NT2/D1 (cell line): ENCODE measurements around the gene GSN.

Experiments used
- DNase-seq: peaks from one replicate; pipeline ENCODE4 v3.0.0-alpha.2; 2011; ENCODE audit warnings: low read depth, low spot score
- H3K27me3 ChIP-seq: 2 replicates; pipeline ENCODE4 v1.6.0; 2011; ENCODE audit warnings: mild to moderate bottlenecking; ENCODE audit not compliant: insufficient read length, insufficient read depth
- H3K36me3 ChIP-seq: 2 replicates; pipeline ENCODE4 v1.6.1; 2011; ENCODE audit warnings: mild to moderate bottlenecking, low read length, mixed read lengths; ENCODE audit not compliant: insufficient read depth, insufficient read length
- H3K4me1 ChIP-seq: 2 replicates; pipeline ENCODE4 v1.5.1; 2011; ENCODE audit not compliant: insufficient read depth, insufficient read length
- H3K4me3 ChIP-seq: 2 replicates; pipeline ENCODE4 v1.5.1; 2011; ENCODE audit warnings: low read depth; ENCODE audit not compliant: insufficient read length
- H3K9ac ChIP-seq: 2 replicates; pipeline ENCODE4 v1.6.0; 2011; ENCODE audit warnings: low read depth; ENCODE audit not compliant: insufficient read length
- H3K9me3 ChIP-seq: 2 replicates; pipeline ENCODE4 v1.5.1; 2011; ENCODE audit warnings: mild to moderate bottlenecking, low read length; ENCODE audit not compliant: insufficient read depth
- SUZ12 ChIP-seq: IDR thresholded peaks from 2 replicates; pipeline ENCODE4 v1.6.1; 2011; ENCODE audit not compliant: insufficient read length, insufficient read depth; ENCODE audit errors: extremely low read depth
- YY1 ChIP-seq: IDR thresholded peaks from 2 replicates; pipeline ENCODE4 v1.6.1; 2011; ENCODE audit not compliant: insufficient read length, insufficient read depth
- ZNF274 ChIP-seq: IDR thresholded peaks from 2 replicates; pipeline ENCODE4 v1.6.1; 2011; ENCODE audit warnings: mild to moderate bottlenecking, low read depth, low read length

The GSN gene

DNA sequence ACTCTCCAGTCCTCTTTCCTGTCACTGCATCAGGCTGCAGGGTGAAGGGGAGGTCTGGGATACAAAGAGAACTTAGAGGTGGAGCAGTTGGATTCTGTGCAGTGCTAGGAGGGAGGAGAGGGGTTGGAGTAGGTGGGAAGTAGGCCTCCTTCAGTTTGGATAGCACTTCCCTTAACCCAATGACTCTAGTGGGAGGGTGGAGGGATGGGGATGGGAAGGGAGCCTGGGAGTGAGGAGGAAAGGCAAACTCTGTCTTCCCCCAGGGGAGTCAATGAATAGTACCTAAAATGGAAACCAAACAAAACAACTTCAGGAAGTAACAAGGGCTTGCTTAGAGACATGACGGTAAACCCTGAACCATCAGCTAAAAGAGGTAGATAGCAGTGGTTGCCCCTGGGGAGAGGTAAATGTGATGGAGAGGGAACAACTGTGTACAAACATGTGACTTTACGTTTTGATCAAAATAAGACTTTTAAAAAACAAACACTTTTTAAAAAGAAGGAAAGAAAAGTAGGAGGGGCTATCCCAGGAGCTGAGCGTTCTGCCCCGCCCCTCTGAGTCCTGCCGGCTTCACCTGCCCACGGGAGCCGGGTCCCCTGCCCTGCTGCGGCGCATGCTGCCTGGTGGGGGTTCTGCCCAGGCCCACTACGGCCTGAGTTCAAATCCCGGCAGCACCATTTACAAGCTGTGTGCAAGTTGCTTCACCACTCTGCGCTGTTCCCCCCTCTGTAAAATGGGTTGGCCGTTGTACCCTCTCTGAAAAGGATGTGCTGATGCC, 30.9 kb downstream of the GSN start:
- no peak overlapping the region for H3K9ac ChIP-seq
- no peak for DNase-seq

DNA sequence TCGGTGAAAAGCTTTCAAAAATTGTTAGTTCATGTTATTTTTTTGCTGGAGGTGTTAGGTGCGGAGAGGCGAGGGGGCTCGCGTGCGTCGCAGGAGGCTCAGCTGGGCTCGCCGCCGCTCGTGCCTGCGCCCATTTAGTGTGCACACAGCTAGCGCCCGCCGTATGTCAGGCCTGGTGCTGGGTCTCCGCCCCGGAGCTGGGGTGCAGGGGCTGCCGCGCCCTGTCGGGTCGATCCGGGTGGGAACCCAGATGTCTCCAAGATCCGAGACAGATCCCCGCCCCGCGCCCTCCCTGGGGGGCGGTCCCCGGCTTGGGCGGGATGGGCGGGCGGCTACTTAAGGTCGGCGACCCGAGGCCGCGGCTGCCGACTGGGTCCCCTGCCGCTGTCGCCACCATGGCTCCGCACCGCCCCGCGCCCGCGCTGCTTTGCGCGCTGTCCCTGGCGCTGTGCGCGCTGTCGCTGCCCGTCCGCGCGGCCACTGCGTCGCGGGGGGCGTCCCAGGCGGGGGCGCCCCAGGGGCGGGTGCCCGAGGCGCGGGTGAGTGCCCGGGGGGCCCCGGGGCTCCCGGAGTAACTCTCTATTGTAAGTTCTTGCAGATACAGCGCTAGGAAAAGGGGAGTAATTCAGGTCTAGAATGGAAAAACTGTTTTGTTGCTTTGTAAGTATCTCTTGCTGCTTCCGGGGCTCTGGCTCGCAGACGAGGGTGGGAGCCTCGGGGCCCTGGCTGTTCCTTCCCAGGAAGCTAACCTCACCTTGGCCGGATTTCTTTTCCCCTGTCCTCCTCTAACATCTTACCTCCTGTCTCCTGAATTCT, 31.7 kb downstream of the GSN start:
- DNase-seq: no peak
- Histone ChIP-seq H3K27me3 (peaks cover 15% of the 10 kb centered on the region), H3K4me3 (peak overlapping the region; percentile 43), H3K36me3 (peaks cover 34% of the 10 kb centered on the region), H3K9me3 (no peaks in the 10 kb centered on the region), H3K9ac (peak overlapping the region; percentile 66), H3K4me1 (peaks cover 15% of the 10 kb centered on the region)
- TF ChIP-seq YY1 (no peak), SUZ12 (no peak), ZNF274 (no peak)

More for the DNA sequence above, 30.9 kb downstream of the GSN start:
- Histone ChIP-seq H3K4me3 (peak overlapping the region; percentile 43), H3K9me3 (no peaks in the 10 kb centered on the region), H3K36me3 (peaks cover 26% of the 10 kb centered on the region), H3K27me3 (peaks cover 15% of the 10 kb centered on the region), H3K4me1 (peaks cover 18% of the 10 kb centered on the region)
- TF ChIP-seq ZNF274: no peak
- no peak for TF ChIP-seq YY1
- no peak for TF ChIP-seq SUZ12

DNA sequence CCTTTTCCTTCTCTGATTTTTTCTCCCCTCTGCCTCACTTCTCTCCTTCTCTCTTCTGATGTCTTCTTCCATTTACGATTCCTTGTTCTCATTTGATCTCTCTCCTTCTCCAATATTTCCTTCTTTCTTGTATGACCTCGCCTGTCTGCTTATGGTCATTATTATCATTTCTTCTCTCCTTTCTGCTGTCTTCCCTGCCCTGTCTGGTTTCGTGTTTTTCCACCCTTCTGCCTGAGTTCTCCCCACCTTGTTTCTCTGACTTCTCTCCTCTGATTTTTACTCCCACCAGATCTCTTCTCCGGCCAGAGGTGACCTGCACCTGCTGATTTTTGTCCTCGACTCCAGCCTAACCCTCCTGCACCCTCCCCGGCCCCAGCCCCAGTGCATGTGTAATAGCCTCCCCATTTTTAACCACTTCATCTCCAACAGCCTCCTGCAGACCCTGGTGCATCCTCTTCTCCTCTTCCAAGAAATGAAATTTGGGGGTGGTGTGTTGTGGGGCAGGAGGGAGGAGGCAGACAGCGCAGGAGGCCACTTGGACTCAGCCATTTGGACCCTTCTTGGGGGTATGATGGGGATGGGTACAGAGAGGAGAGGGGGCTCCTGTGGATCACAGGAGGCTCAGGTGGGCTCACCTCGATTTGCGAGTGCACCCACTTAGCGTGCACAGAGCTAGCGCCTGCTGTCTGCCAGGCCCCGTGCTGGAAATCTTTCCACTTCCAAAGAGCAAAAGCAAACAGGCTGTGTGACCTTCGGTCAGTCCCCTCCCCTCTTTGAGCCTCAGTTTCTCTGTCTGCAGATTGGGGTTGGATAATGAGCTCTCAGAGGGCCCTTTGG, 32.5 kb downstream of the GSN start:
- Histone ChIP-seq H3K4me1 (peaks cover 12% of the 10 kb centered on the region), H3K36me3 (peaks cover 39% of the 10 kb centered on the region), H3K9me3 (no peaks in the 10 kb centered on the region), H3K27me3 (peaks cover 15% of the 10 kb centered on the region), H3K4me3 (peak overlapping the region; percentile 43), H3K9ac (peak overlapping the region; percentile 66)
- no peak for DNase-seq
- TF ChIP-seq YY1 (no peak), ZNF274 (no peak), SUZ12 (no peak)

DNA sequence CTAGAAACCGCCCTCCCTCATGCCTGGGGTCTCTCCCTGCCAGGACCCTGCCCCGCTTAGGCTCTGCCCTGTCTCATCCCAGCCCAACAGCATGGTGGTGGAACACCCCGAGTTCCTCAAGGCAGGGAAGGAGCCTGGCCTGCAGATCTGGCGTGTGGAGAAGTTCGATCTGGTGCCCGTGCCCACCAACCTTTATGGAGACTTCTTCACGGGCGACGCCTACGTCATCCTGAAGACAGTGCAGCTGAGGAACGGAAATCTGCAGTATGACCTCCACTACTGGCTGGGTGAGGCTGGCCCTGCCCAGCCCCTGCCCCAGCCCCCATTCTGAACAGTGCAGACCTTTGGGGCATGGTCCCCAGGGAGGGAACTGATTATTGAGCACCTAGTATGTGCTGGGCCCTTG, 33.9 kb downstream of the GSN start:
- TF ChIP-seq SUZ12 (no peak), YY1 (no peak), ZNF274 (no peak)
- no peak overlapping the region for H3K4me3 ChIP-seq
- H3K9ac ChIP-seq: peak overlapping the region; percentile 6
- peaks cover 8% of the 10 kb centered on the region for H3K4me1 ChIP-seq
- no peak for DNase-seq
- H3K9me3 ChIP-seq: no peaks in the 10 kb centered on the region
- peaks cover 15% of the 10 kb centered on the region for H3K27me3 ChIP-seq
- H3K36me3 ChIP-seq: peaks cover 43% of the 10 kb centered on the region

DNA sequence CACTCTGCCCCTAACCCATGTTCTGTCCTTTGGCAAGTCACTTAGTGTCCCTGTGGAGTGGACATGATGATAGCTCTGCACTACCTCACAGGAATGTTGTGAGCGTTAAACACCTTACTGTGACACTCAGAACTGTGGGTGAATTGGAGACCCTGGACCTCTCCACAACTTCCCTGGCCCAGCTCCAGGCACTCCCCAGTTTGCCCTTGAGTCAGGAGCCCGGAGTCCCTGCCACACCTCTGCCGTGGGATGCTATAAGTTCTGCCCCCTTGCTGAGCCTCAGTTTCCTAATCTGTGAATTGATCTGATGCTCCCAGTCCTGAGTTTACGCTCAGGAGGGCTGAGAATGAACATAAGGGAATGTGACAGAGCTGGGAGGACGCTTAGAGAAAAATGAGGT, 34.4 kb downstream of the GSN start:
- Histone ChIP-seq H3K4me3 (no peak overlapping the region), H3K36me3 (peaks cover 45% of the 10 kb centered on the region), H3K4me1 (peaks cover 8% of the 10 kb centered on the region), H3K9me3 (no peaks in the 10 kb centered on the region), H3K27me3 (peaks cover 15% of the 10 kb centered on the region), H3K9ac (no peak overlapping the region)
- DNase-seq: no peak
- no peak for TF ChIP-seq ZNF274

DNA sequence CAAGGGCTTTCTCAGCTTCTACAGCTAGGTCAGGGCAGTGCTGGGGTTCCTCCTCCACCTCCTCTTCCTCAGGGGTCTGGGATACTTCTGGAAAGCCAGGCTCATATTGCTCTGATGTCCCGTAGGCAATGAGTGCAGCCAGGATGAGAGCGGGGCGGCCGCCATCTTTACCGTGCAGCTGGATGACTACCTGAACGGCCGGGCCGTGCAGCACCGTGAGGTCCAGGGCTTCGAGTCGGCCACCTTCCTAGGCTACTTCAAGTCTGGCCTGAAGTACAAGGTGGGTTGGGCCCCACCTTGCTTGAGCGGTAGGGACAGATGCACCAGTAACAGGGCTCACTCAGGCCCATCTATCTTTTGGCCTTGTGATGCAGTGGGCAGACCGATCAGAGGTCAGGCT, 34.8 kb downstream of the GSN start:
- peaks cover 8% of the 10 kb centered on the region for H3K4me1 ChIP-seq
- TF ChIP-seq YY1 (no peak), ZNF274 (no peak), SUZ12 (no peak)
- H3K9me3 ChIP-seq: no peaks in the 10 kb centered on the region
- peaks cover 15% of the 10 kb centered on the region for H3K27me3 ChIP-seq
- no peak for DNase-seq
- H3K36me3 ChIP-seq: peaks cover 50% of the 10 kb centered on the region
- no peak overlapping the region for H3K9ac ChIP-seq
- no peak overlapping the region for H3K4me3 ChIP-seq
